ENCODE data around the gene HERC5.
"Not testable (repeated sequence)": the region's sequence is repeated elsewhere in the genome, so short reads cannot be mapped to it uniquely, and the experiment has no call there.

The HERC5 gene

DNA sequence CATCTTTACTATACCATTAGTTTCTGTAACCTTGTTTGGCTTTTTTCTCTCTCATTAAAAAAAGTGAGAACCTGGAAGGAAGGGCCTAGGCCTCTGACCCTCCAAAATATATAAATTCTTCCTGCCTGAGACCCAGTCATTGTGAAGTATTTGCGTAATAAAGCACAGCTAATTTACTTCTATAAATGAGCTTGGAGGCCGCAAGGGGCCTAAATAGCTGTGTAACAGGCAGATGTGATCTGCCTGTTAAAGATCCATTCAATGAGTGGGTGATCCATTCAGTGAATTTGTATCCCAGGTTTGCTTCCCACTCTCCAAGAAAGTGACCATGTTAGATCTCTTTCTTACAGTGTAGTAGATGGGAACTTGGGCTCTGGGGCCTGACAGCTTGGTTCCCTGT lies 67.3 kb downstream of the HERC5 start:
- DNase-seq: no peak

DNA sequence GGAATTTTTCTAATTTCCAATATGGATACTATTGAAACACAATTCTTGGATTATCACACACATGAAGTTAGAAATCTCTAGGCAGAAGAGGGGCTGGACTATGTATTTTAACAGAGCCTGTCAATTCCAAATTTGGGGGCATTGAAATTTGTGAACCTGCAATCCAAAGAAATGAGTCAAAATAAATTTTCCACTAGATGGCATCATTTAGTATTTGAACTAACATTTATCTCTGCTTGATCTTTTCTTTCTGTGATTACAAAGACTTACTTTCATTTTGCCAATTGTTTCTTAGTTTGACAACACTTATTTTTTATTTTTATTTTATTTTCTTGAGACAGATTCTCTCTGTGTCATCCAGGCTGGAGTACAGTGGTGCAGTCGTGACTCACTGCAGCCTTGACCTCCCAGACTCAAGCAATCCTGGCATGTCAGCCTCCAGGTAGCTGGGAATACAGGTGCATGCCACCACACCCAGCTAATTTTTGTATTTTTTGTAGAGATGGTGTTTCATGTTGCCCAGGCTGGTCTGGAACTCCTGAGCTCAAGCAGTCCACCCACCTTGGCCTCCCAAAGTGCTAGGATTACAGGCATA lies 69.4 kb downstream of the HERC5 start:
- no peak for DNase-seq

DNA sequence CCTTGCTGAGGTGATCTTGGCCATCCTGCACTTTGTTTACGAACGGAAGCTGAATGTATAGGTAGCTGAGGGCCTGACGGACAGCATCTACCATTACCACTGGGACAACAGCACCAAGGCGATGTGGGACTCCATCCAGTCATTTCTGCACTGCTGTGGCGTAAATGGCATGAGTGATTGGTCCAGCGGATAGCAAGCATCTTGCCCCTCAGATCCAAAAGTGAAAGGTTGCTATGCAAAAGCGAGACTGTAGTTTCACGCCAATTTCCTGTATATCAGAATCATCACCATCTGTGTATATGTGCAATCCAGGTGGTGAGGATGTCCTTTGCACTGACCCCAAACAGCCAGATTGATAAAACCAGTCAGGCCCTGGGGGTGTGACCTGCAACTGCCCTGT lies 70.9 kb downstream of the HERC5 start:
- no peak for DNase-seq

- no peak for DNase-seq
Observed at GRCh38 chr4:88528861-88529260, 71.9 kb downstream of the HERC5 start.

GRCh38 chr4:88531549-88531948 lies 74.6 kb downstream of the HERC5 start:
- no peak for DNase-seq

DNA sequence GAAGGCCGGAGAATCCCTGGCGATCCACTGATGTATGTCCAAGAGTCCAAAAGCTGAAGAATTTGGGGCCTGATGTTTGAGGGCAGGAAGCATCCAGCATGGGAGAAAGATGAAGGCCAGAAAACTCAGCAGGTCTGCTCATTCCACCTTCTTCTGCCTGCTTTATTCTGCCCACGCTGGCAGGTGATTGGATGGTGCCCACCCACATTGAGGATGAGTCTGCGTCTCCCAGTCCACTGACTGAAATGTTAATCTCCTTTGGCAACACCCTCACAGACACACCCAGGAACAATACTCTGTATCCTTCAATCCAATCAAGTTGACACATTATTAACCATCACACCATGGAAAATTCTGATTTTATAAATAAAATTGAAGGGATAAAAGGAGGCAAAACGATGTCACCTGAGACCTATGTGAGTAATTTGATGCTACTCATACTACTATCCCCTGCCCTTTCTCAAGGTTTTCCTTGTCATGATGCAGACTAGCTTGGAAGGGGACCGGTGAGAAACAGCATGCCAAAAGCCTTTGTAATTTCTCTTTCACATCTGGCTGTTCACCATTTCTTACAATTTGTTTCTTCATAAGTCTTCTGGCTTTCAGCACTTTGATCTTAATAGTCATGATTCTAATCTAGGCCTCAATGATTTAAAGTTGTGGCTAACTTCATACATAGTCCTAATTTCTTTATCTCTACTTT lies 76.3 kb downstream of the HERC5 start:
- DNase-seq: no peak

GRCh38 chr4:88533937-88534750 lies 77.2 kb downstream of the HERC5 start:
- DNase-seq: no peak

DNA sequence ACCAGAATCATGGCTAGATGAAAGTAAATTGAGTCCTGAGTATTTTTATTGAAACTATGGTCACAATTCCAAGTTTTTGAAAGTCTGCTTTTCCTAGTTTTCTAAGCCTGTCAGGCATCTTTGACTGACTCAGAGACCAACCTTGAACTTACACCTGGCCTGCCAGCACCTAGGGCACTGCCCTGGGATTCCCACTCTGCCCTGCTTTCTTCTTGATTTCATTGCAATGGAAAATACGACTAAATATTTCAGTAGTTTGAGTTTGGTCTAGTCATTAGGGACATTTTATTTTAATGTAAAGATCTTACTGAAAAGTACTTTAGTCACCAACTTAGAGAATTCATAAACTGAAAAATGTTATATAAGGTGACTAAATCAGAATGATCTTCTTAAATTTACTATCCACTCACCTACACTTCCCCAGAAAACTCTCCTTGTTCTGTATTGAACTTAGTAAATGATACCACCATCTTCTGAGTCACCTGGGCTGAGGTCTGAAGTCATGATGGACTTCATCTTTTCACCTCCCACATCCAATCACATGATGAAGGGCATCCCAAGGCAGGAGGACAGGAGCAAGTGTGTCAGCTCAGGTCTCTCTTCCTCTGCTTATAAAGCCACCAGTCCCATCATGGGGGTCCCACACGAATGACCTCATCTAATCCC lies 78.3 kb downstream of the HERC5 start:
- no peak for DNase-seq

DNA sequence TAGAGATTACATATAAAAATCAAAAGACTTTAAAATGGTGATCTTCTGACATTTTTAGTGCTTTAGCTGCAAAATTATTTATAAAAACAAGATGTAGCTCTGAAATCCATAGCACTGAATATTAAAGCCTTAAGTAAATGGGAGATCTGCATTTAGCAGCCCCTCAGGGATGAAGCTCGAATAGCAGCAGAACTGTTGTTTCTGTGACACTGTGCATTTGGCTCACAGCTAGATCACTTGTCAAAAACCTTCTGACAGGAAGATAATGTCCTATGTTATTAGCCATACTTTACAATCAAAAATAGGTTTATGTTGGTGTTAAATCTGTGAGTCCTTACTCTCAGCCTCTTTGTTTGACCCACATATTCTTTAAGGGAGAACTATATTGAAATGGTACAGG lies 80.8 kb downstream of the HERC5 start:
- no peak for DNase-seq

DNA sequence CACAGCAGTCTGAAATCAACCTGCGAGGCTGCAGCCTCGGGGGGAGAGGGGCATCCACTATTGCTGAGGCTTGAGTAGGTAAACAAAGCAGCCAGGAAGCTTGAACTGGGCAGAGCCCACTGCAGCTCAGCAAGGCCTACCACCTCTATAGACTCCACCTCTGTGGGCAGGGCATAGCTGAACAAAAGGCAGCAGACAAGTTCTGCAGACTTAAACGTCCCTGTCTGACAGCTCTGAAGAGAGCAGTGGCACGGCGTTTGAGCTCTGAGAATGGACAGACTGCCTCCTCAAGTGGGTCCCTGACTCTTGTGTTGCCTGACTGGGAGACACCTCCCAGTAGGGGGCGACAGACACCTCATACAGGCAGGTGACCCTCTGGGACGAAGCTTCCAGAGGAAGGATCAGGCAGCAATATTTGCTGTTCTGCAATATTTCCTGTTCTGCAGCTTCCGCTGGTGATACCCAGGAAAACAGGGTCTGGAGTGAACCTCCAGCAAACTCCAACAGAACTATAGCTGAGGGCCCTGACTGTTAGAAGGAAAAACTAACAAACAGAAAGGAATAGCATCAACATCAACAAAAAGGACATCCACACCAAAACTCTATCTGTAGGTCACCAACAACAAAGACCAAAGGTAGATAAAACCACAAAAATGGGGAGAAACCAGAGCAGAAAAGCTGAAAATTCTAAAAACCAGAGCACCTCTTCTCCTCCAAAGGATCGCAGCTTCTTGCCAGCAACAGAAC lies 82.6 kb downstream of the HERC5 start:
- not testable (repeated sequence) for DNase-seq

DNA sequence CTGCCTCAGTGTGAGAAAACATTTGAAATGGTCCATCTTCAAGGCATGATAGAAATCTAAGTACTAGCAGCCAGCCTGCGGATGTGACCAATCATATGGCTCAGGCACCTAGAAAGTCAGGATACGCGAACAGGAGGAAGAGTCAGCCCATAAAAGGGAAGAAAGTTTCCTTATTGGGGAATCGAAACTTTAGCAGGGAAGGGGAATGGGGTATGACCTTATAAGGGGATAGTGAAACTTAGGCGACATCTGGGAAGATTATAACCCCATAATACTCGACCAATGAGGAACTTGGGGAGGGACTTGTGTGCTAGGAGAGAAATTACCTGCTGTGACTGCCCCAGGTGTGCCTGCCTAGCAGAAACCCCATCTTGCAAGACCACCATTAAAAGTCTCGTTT lies 92.9 kb downstream of the HERC5 start:
- no peak for DNase-seq

All from NCI-H1105 treated with DMSO at 0.1 percent for 48 hours (cell line).